Esophagus muscularis mucosa (tissue), 4 donors: ENCODE results near the gene OR56A4. TPM values are rescaled to one million over a fixed set of nuclear protein-coding genes. Genes with fewer than 3 reads are reported as not detected.

Experiments
- DNase-seq: peaks from one replicate; pipeline ENCODE4 v3.0.0-alpha.2; 2017; ENCODE audit errors: extremely low spot score
- H3K27ac ChIP-seq, 4 donors: fragments of 200-600 bp; sonication (generic); replicated peaks in 1 of 4; 1 replicate in 3 of 4; 2 replicates in 1 of 4; pipeline ENCODE4 v1.5.1; 2016 to 2019; ENCODE audit warnings: mild to moderate bottlenecking in 1 of 4
- H3K27me3 ChIP-seq, 4 donors: fragments of 200-600 bp; sonication (generic); one replicate each; pipeline versions ENCODE4 v1.5.1 to v1.6.0; 2016 to 2019
- H3K36me3 ChIP-seq, 4 donors: fragments of 200-600 bp; sonication (generic); one replicate each; pipeline ENCODE4 v1.5.1; 2016 to 2019
- H3K4me1 ChIP-seq, 4 donors: fragments of 200-600 bp; sonication (generic); one replicate each; pipeline ENCODE4 v1.5.1; 2016 to 2019
- H3K4me3 ChIP-seq, 4 donors: fragments of 200-600 bp; sonication (generic); 1 replicate in 2 of 4; 2 replicates in 2 of 4; pipeline ENCODE4 v1.5.1; 2016 to 2019; ENCODE audit warnings: mild to moderate bottlenecking in 4 of 4, moderate library complexity in 1 of 4
- H3K9me3 ChIP-seq, 4 donors: fragments of 200-600 bp; sonication (generic); 1 replicate in 3 of 4; 2 replicates in 1 of 4; pipeline ENCODE4 v1.5.1; 2016 to 2019
- EP300 ChIP-seq: sonication (generic); formaldehyde crosslinking; IDR thresholded peaks from one replicate; pipeline ENCODE4 v1.6.1; 2017; ENCODE audit warnings: antibody characterized with exemption
- POLR2A ChIP-seq: fragments of 450-650 bp; IDR thresholded peaks from one replicate; pipeline ENCODE4 v1.6.1; 2017; ENCODE audit warnings: antibody characterized with exemption, moderate library complexity, mild to moderate bottlenecking, low read depth
- POLR2AphosphoS5 ChIP-seq, 2 donors: sonication (generic); formaldehyde crosslinking; IDR thresholded peaks; one replicate each; pipeline ENCODE4 v1.6.1; 2017; ENCODE audit warnings: antibody characterized with exemption in 2 of 2
- WGBS: methylation state at CpG from one replicate; pipeline ENCODE4 v1.1.5; 2018; 5-methylcytosine and 5-hydroxymethylcytosine counted together
- intact Hi-C: fragments of 100-400 bp; cut with DNase I; formaldehyde crosslinking; loops from one replicate; pipeline ENCODE4 v1.15.1; 2023
- total RNA-seq, 4 donors: library from RNA; depleted of rRNA; stranded (reverse); fragments of >200 nt; gene quantifications; one replicate each; pipeline versions ENCODE4 v1.1.0 to v1.2.1, GENCODE V29; 2016
- TF ChIP-seq, protein P1 (sequence below), 3 experiments: fragments of 200-600 bp in 2 of 3; fragments of 450-650 bp in 1 of 3; sonication (generic) in 2 of 3; IDR thresholded peaks; one replicate each; pipeline ENCODE4 v1.5.1; 2017 to 2019; ENCODE audit warnings: antibody characterized with exemption in 3 of 3, mild to moderate bottlenecking in 2 of 3, moderate library complexity in 1 of 3

Gene OR56A4
- total RNA-seq, 4 donors from 2014 or later, result not detected

GRCh38 chr11:6027501-6027900, 20.8 kb upstream of the OR56A4 start:
- no peaks in the 10 kb centered on the region for H3K9me3 ChIP-seq
- no peaks in the 10 kb centered on the region for H3K36me3 ChIP-seq
- no peak overlapping the region for H3K27ac ChIP-seq
- no peak overlapping the region for H3K4me3 ChIP-seq
- TF ChIP-seq EP300 (no peak), POLR2AphosphoS5 (IDR thresholded peaks at IDR 0.05) (no peak), POLR2A (no peak)
- TF ChIP-seq, protein P1, sequence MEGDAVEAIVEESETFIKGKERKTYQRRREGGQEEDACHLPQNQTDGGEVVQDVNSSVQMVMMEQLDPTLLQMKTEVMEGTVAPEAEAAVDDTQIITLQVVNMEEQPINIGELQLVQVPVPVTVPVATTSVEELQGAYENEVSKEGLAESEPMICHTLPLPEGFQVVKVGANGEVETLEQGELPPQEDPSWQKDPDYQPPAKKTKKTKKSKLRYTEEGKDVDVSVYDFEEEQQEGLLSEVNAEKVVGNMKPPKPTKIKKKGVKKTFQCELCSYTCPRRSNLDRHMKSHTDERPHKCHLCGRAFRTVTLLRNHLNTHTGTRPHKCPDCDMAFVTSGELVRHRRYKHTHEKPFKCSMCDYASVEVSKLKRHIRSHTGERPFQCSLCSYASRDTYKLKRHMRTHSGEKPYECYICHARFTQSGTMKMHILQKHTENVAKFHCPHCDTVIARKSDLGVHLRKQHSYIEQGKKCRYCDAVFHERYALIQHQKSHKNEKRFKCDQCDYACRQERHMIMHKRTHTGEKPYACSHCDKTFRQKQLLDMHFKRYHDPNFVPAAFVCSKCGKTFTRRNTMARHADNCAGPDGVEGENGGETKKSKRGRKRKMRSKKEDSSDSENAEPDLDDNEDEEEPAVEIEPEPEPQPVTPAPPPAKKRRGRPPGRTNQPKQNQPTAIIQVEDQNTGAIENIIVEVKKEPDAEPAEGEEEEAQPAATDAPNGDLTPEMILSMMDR (IDR thresholded peaks at IDR 0.05), result no peak
- H3K4me1 ChIP-seq, result peaks cover 0 to 13% (median 8%) of the 10 kb centered on the region in 4 donors
- no peak for DNase-seq
- H3K27me3 ChIP-seq, result no peaks in the 10 kb centered on the region
- WGBS, result 88% methylated on average over 1 of the region's 1 CpG
- intact Hi-C loops, result no loop called here

DNA sequence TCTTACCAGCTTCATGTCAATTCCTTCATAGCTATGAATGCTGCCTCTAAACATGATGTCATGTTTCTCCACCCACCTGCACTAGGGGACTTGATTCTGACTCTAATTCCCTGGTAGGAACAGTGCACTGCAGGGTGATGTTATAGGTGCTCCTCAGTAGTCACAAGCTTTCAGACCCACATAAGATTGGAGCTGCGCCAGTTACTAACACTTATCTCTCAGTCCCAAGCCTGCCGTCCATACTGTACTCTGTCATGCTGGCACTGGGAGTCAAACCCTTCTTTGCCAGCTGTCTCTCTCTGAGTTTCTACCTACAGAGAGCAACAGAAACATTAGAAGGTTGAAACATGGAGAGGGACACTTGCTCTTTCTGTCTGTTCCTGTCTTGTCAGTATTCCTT, 18.3 kb upstream of the OR56A4 start:
- DNase-seq, result no peak
- Histone ChIP-seq H3K9me3 (no peaks in the 10 kb centered on the region), H3K4me1 (peaks cover 0 to 4% (median 1%) of the 10 kb centered on the region in 4 donors), H3K27me3 (no peaks in the 10 kb centered on the region), H3K4me3 (no peak overlapping the region), H3K27ac (no peak overlapping the region), H3K36me3 (no peaks in the 10 kb centered on the region)
- TF ChIP-seq, protein P1 (IDR thresholded peaks at IDR 0.05), result no peak
- TF ChIP-seq POLR2A, result no peak
- no peak for TF ChIP-seq POLR2AphosphoS5 (IDR thresholded peaks at IDR 0.05)
- no peak for TF ChIP-seq EP300
- WGBS, result 73% methylated on average over 2 of the region's 2 CpGs
- intact Hi-C loops, result no loop called here

DNA sequence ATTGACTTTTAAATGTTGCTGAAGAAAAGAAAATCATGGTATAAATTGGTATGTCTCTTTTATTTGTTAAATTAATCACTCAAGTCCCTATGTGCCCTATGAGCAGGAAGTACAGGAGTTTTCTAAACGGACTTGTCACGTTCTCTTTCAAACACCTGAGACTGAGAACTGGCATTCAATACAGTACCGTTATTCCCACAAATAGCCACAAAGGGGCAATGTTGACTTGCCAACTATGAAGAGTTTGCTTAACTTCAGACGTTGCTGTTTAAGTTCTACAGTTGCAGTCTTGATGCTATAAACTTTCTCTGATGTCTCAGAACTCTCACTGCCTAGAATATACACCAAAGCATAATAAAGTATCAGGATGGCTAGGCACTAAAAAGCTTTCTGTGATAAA, 16.2 kb upstream of the OR56A4 start:
- no peak for DNase-seq
- Histone ChIP-seq H3K9me3 (no peaks in the 10 kb centered on the region), H3K4me1 (no peaks in the 10 kb centered on the region), H3K27ac (no peak overlapping the region), H3K4me3 (no peak overlapping the region), H3K27me3 (no peaks in the 10 kb centered on the region), H3K36me3 (no peaks in the 10 kb centered on the region)
- 0% methylated on average over 4 of the region's 4 CpGs for WGBS
- no peak for TF ChIP-seq POLR2AphosphoS5 (IDR thresholded peaks at IDR 0.05)
- TF ChIP-seq EP300, result no peak
- no peak for TF ChIP-seq POLR2A
- TF ChIP-seq, protein P1 (IDR thresholded peaks at IDR 0.05), result peak; percentile 42 to 60 (median 45)
- intact Hi-C loops, result loop anchor here (2.0 kb wide), 1 partner anchor 332 kb away; no protein-coding TSS in a partner anchor

- TF ChIP-seq POLR2AphosphoS5 (IDR thresholded peaks at IDR 0.05) (no peak), POLR2A (no peak), EP300 (no peak)
- TF ChIP-seq, protein P1 (IDR thresholded peaks at IDR 0.05), result no peak
- Histone ChIP-seq H3K9me3 (peaks cover 0 to 11% (median 7%) of the 10 kb centered on the region in 4 donors), H3K36me3 (no peaks in the 10 kb centered on the region), H3K4me1 (no peaks in the 10 kb centered on the region), H3K4me3 (no peak overlapping the region), H3K27ac (no peak overlapping the region), H3K27me3 (peaks cover 0 to 23% (median 0%) of the 10 kb centered on the region in 4 donors)
- DNase-seq, result no peak
- intact Hi-C loops, result no loop called here
- 100% methylated on average over 3 of the region's 3 CpGs for WGBS
Measured at GRCh38 chr11:6013042-6013441, 6.3 kb upstream of the OR56A4 start.
